Ishikawa (cell line): ENCODE data around the gene FIGNL2.

ENCODE experiments used
- CEBPB ChIP-seq: IDR thresholded peaks from 2 replicates; pipeline ENCODE4 v1.6.1; 2012
- CREB1 ChIP-seq: IDR thresholded peaks from 2 replicates; pipeline ENCODE4 v1.6.1; 2012; ENCODE audit warnings: low read depth
- EGR1 ChIP-seq: IDR thresholded peaks from 2 replicates; pipeline ENCODE4 v1.6.1; 2012
- EP300 ChIP-seq: IDR thresholded peaks from 2 replicates; pipeline ENCODE4 v1.6.1; 2012; ENCODE audit warnings: borderline replicate concordance
- FOXM1 ChIP-seq: IDR thresholded peaks from 2 replicates; pipeline ENCODE4 v1.6.1; 2012; ENCODE audit warnings: low read depth, borderline replicate concordance
- NFIC ChIP-seq: IDR thresholded peaks from 2 replicates; pipeline ENCODE4 v1.6.1; 2012
- RAD21 ChIP-seq: IDR thresholded peaks from 2 replicates; pipeline ENCODE4 v1.6.1; 2012; ENCODE audit warnings: low read depth
- TAF1 ChIP-seq: IDR thresholded peaks from 2 replicates; pipeline ENCODE4 v1.6.1; 2012; ENCODE audit warnings: low read depth, mild to moderate bottlenecking
- TCF12 ChIP-seq: IDR thresholded peaks from 2 replicates; pipeline ENCODE4 v1.6.1; 2012; ENCODE audit warnings: low read depth
- TEAD4 ChIP-seq: IDR thresholded peaks from 2 replicates; pipeline ENCODE4 v1.6.1; 2012
- YY1 ChIP-seq: IDR thresholded peaks from 2 replicates; pipeline ENCODE4 v1.6.1; 2012; ENCODE audit warnings: low read depth
- ZBTB7A ChIP-seq: IDR thresholded peaks from 2 replicates; pipeline ENCODE4 v1.6.1; 2012; ENCODE audit warnings: low read depth
- TF ChIP-seq, protein P1 (sequence below): IDR thresholded peaks from 2 replicates; pipeline ENCODE4 v1.6.1; 2012
- TF ChIP-seq, protein P2 (sequence below): IDR thresholded peaks from 2 replicates; pipeline ENCODE4 v1.6.1; 2012; ENCODE audit warnings: low read depth, mild to moderate bottlenecking
- TF ChIP-seq, protein P3 (sequence below): IDR thresholded peaks from 2 replicates; pipeline ENCODE4 v1.6.1; 2012

FIGNL2 gene

DNA sequence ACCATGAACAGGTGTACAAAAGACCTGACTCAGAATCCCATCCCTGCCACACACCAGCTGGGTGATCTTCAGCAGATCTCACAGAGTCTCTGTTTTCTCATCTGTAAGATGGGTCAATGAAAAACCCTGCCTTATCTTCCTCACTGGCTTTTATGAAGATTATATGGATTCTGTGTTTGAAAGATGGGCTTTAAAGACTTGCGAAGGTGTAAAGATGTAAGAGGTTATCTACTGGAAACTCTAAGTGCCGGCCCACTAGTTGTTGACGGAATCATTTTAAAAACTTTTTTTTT is 24.1 kb upstream of the FIGNL2 start:
- no peak for TF ChIP-seq YY1
- TF ChIP-seq TCF12 = no peak
- TF ChIP-seq, protein P1, sequence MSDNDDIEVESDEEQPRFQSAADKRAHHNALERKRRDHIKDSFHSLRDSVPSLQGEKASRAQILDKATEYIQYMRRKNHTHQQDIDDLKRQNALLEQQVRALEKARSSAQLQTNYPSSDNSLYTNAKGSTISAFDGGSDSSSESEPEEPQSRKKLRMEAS = no peak
- TF ChIP-seq FOXM1 = no peak
- no peak for TF ChIP-seq ZBTB7A
- TF ChIP-seq, protein P2, sequence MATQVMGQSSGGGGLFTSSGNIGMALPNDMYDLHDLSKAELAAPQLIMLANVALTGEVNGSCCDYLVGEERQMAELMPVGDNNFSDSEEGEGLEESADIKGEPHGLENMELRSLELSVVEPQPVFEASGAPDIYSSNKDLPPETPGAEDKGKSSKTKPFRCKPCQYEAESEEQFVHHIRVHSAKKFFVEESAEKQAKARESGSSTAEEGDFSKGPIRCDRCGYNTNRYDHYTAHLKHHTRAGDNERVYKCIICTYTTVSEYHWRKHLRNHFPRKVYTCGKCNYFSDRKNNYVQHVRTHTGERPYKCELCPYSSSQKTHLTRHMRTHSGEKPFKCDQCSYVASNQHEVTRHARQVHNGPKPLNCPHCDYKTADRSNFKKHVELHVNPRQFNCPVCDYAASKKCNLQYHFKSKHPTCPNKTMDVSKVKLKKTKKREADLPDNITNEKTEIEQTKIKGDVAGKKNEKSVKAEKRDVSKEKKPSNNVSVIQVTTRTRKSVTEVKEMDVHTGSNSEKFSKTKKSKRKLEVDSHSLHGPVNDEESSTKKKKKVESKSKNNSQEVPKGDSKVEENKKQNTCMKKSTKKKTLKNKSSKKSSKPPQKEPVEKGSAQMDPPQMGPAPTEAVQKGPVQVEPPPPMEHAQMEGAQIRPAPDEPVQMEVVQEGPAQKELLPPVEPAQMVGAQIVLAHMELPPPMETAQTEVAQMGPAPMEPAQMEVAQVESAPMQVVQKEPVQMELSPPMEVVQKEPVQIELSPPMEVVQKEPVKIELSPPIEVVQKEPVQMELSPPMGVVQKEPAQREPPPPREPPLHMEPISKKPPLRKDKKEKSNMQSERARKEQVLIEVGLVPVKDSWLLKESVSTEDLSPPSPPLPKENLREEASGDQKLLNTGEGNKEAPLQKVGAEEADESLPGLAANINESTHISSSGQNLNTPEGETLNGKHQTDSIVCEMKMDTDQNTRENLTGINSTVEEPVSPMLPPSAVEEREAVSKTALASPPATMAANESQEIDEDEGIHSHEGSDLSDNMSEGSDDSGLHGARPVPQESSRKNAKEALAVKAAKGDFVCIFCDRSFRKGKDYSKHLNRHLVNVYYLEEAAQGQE = no peak
- no peak for TF ChIP-seq TAF1
- TF ChIP-seq TEAD4 = no peak
- TF ChIP-seq EP300 = no peak
- no peak for TF ChIP-seq CREB1
- TF ChIP-seq, protein P3, sequence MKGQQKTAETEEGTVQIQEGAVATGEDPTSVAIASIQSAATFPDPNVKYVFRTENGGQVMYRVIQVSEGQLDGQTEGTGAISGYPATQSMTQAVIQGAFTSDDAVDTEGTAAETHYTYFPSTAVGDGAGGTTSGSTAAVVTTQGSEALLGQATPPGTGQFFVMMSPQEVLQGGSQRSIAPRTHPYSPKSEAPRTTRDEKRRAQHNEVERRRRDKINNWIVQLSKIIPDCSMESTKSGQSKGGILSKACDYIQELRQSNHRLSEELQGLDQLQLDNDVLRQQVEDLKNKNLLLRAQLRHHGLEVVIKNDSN = no peak
- TF ChIP-seq EGR1 = no peak
- TF ChIP-seq CEBPB = no peak
- no peak for TF ChIP-seq NFIC
- TF ChIP-seq RAD21 = no peak

DNA sequence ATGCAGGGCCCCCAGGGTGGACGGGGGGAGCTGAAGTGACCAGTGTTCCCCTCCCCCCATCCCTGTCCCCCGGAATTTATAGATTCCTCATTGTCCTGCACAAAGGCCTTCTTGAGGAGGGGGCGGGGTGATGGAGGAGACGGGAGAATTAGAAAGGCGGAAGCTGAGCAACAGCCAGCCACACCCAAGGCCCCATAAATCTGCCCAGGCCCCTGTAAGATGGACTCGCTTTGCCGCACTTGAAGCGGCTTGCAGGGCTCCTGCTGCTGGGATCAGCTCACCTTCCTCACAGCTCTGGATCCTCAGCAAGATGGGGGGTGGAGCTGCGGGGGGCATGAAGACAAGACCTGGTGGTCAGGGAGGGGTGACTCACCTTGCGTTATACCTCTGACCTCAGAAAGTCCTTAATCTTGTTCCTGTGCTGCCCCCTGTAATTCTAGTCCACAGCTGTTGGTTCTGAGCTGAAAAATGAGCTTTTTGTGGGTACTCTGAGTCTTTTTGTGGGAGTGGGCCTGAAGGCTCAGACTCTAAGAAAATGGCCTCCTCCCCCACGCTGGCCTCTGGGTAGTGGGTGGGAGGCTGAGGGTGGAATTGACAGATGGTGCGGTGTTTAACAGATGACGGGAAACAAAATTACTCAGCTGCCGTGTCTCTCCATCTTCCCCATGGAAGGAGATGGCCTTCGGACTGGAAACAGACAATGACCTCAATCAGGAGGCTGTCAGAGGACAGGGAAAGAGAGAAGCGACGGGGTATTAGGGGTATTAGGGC is 23.6 kb upstream of the FIGNL2 start:
- TF ChIP-seq, protein P1 = no peak
- TF ChIP-seq, protein P3 = no peak
- no peak for TF ChIP-seq ZBTB7A
- TF ChIP-seq NFIC = no peak
- TF ChIP-seq FOXM1 = no peak
- TF ChIP-seq TCF12 = no peak

DNA sequence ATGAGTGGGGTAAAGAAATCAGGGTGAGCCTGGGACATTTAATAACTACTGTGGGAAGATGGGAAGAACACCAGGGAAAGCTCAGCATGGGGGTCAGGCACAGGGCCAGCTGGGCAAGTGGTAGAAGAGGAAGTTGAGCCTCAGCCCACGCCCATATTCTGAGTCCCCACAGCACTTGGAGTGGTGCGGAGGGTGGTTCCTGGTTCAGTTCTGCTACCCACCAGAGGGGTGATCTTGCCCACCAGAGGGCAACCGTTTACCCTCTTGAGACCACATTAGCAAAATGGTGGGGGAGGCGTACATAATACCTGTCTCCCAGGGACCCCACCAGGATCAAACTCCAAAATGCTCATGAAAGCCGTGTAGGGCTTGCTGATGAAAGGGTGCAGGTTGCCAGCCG is 22.6 kb upstream of the FIGNL2 start:
- TF ChIP-seq, protein P1 = no peak
- no peak for TF ChIP-seq TAF1

DNA sequence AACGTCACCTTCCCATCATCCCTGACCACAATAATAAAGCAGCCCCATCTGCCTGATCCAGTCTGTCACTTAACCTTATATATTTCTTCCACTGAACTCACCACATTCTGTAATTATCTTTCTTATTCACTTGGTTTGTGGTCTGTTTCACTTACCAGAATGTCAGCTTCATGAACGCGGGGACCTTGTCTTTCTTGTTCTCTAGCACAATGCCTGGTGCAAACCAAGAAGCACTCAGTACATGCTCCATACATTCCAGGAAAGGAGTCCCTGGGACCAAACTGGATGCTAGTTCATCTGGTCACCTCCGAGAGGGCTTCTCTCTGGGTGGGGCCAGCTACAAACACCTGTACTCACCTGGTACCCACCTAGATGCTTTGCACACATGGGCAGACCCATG is 22.0 kb upstream of the FIGNL2 start:
- TF ChIP-seq CEBPB = no peak
- no peak for TF ChIP-seq TCF12
- TF ChIP-seq, protein P3 = no peak
- no peak for TF ChIP-seq EGR1
- no peak for TF ChIP-seq CREB1
- no peak for TF ChIP-seq RAD21
- no peak for TF ChIP-seq YY1
- TF ChIP-seq ZBTB7A = no peak
- TF ChIP-seq, protein P2 = no peak
- TF ChIP-seq, protein P1 = no peak
- no peak for TF ChIP-seq TAF1
- TF ChIP-seq TEAD4 = no peak
- no peak for TF ChIP-seq EP300
- TF ChIP-seq FOXM1 = no peak

DNA sequence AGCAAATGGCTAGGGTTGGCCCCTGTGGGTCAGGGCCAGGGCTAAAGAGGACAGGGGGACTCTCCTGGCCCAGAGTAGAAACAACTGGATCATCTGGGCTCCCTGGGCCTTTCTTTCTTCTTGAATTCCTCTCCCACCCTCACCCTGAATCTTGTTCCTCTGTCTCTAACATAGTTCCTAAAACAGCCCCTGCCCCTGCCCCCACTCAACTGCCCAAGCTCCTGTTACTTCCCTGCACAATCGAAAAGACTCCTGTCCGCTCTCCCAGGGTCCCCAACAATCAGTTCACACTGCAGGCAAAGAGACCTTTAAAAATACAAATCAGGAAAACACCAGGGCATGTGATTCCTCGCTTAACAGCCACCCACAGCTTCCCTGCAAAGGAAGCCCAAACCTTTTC is 21.4 kb upstream of the FIGNL2 start:
- no peak for TF ChIP-seq TAF1

DNA sequence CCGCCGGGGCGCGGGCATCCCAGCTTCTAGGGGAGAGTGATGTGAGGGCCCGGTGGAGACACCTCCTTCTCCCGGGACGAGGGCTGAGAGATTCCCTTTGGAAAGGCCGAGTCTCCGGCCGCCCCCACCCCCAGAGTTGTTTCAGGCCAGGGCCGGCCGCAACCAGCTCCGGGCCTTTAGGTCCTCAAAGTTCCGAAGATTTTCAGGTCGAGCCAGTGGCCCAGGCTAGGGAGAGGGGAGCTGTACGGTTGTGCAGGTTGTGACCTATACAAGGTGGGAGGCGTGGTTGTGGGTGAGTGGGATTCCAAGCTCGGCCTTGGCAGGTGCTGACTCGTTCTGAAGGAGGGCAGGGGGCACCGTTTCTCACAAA is 21.0 kb upstream of the FIGNL2 start:
- TF ChIP-seq TEAD4 (no peak), YY1 (no peak), RAD21 (no peak), ZBTB7A (no peak), EGR1 (no peak), TAF1 (no peak), EP300 (no peak), NFIC (no peak)
- TF ChIP-seq, protein P1 = no peak
- TF ChIP-seq, protein P2 = no peak
